Measurements from ENCODE around the gene CFAP65. TPM values are rescaled to one million over a fixed set of nuclear protein-coding genes. Genes with fewer than 3 reads are reported as not detected.

Gene CFAP65
- total RNA-seq, 1 experiment from 2014 or later, result 0.52 TPM

DNA sequence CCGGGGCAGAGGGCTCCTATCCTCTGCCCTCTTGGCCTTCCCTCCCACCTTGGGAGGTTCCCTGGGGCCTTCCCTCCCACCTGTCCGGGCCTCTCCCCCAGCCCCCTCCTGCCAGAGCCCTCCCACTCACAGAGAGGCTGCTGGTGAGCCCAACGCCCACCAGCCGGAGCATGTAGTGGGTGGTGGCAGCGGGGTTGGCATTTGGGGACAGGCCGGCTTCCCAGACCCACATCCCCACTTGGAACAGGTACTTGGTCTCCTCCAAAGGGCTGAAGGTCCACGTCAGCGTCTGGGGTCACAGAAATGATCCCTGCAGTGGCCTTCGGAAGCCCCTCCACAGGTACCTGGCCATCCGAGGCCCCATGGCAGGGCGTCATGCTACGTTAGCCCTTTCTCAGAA, 19.3 kb downstream of the CFAP65 start:
- Histone ChIP-seq H3K9ac (ENCODE audit: low read length) (no peak overlapping the region), H3K27me3 (ENCODE audit: insufficient read depth, low read length) (no peaks in the 10 kb centered on the region), H3K27ac (ENCODE audit: low read depth, low read length) (no peak overlapping the region), H3K4me3 (replicated peaks in 1 of 2; ENCODE audit: low read depth in 1 of 2, low read length in 2 of 2) (no peak overlapping the region), H3K36me3 (ENCODE audit: control insufficient read depth in 1 of 2, insufficient read depth in 2 of 2, low read length in 2 of 2) (no peaks in the 10 kb centered on the region), H3K4me1 (ENCODE audit: control insufficient read depth in 1 of 2, insufficient read depth in 2 of 2, low read length in 2 of 2) (no peaks in the 10 kb centered on the region), H3K79me2 (ENCODE audit: insufficient read depth, low read length) (no peaks in the 10 kb centered on the region), H3K9me2 (ENCODE audit: insufficient read depth) (no peaks in the 10 kb centered on the region), H2AFZ (ENCODE audit: low read depth, low read length, poor library complexity, severe bottlenecking) (no peak overlapping the region), H3K9me3 (ENCODE audit: control insufficient read depth in 1 of 2, insufficient read depth in 1 of 2, low read depth in 1 of 2, low read length in 2 of 2) (no peaks in the 10 kb centered on the region), H3K4me2 (ENCODE audit: low read length) (no peak overlapping the region), H4K20me1 (ENCODE audit: insufficient read depth) (no peaks in the 10 kb centered on the region)
- CTCF ChIA-PET, result interaction anchor here (3.9 kb wide), 1 partner anchor 8 kb away, joined by 21 read pairs; no protein-coding TSS in a partner anchor
- POLR2A ChIA-PET, result no interaction called here
- no peak for DNase-seq (ENCODE audit: low read depth, low spot score)
- no TSS peak for BruUV-seq (replicated peaks)
- ATAC-seq, result no peak
- intact Hi-C loops (cut with micrococcal nuclease), result no loop called here
- RAD21 ChIA-PET (ENCODE audit: low non-redundant PET in 1 of 2, low total read pairs in 2 of 2, uncharacterized antibody in 2 of 2, unreplicated experiment in 2 of 2), result no interaction called here
- TF ChIP-seq CEBPB (IDR thresholded peaks at IDR 0.05; ENCODE audit: low read depth) (no peak), TCF7L2 (IDR thresholded peaks at IDR 0.05; ENCODE audit: borderline replicate concordance, extremely low read depth, insufficient read depth, insufficient read length) (no peak), POLR2AphosphoS5 (IDR thresholded peaks at IDR 0.05; ENCODE audit: low read depth, low read length) (no peak), SP1 (IDR thresholded peaks at IDR 0.05; ENCODE audit: low read depth) (no peak), ZNF274 (IDR thresholded peaks at IDR 0.05; ENCODE audit: low read depth, low read length) (no peak), YY1 (IDR thresholded peaks at IDR 0.05; ENCODE audit: extremely low read depth, insufficient replicate concordance, low read depth, low read length) (no peak), EZH2 (IDR thresholded peaks at IDR 0.05) (no peak)
- TF ChIP-seq, protein P1, sequence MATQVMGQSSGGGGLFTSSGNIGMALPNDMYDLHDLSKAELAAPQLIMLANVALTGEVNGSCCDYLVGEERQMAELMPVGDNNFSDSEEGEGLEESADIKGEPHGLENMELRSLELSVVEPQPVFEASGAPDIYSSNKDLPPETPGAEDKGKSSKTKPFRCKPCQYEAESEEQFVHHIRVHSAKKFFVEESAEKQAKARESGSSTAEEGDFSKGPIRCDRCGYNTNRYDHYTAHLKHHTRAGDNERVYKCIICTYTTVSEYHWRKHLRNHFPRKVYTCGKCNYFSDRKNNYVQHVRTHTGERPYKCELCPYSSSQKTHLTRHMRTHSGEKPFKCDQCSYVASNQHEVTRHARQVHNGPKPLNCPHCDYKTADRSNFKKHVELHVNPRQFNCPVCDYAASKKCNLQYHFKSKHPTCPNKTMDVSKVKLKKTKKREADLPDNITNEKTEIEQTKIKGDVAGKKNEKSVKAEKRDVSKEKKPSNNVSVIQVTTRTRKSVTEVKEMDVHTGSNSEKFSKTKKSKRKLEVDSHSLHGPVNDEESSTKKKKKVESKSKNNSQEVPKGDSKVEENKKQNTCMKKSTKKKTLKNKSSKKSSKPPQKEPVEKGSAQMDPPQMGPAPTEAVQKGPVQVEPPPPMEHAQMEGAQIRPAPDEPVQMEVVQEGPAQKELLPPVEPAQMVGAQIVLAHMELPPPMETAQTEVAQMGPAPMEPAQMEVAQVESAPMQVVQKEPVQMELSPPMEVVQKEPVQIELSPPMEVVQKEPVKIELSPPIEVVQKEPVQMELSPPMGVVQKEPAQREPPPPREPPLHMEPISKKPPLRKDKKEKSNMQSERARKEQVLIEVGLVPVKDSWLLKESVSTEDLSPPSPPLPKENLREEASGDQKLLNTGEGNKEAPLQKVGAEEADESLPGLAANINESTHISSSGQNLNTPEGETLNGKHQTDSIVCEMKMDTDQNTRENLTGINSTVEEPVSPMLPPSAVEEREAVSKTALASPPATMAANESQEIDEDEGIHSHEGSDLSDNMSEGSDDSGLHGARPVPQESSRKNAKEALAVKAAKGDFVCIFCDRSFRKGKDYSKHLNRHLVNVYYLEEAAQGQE (IDR thresholded peaks at IDR 0.05; ENCODE audit: low read depth), result no peak
- TF ChIP-seq, protein P2, sequence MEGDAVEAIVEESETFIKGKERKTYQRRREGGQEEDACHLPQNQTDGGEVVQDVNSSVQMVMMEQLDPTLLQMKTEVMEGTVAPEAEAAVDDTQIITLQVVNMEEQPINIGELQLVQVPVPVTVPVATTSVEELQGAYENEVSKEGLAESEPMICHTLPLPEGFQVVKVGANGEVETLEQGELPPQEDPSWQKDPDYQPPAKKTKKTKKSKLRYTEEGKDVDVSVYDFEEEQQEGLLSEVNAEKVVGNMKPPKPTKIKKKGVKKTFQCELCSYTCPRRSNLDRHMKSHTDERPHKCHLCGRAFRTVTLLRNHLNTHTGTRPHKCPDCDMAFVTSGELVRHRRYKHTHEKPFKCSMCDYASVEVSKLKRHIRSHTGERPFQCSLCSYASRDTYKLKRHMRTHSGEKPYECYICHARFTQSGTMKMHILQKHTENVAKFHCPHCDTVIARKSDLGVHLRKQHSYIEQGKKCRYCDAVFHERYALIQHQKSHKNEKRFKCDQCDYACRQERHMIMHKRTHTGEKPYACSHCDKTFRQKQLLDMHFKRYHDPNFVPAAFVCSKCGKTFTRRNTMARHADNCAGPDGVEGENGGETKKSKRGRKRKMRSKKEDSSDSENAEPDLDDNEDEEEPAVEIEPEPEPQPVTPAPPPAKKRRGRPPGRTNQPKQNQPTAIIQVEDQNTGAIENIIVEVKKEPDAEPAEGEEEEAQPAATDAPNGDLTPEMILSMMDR (IDR thresholded peaks at IDR 0.05 in 2 of 3, conservative IDR thresholded peaks at IDR 0.05 in 1 of 3; ENCODE audit: borderline replicate concordance in 1 of 3, insufficient read depth in 1 of 3, low read depth in 2 of 3, low read length in 2 of 3), result no peak
